Vagina (tissue), 2 donors: ENCODE results near the gene KCTD11. TPM values are rescaled to one million over a fixed set of nuclear protein-coding genes. Genes with fewer than 3 reads are reported as not detected.
A peak's percentile ranks its signal among the peaks of the same experiment; 100 is the strongest.

Experiments
- DNase-seq, 2 donors: peaks; one replicate each; pipeline ENCODE4 v3.0.0-alpha.2; 2017; ENCODE audit errors: extremely low spot score in 2 of 2
- H3K27ac ChIP-seq: fragments of 200-600 bp; sonication (generic); one replicate; pipeline ENCODE4 v1.5.1; 2019
- H3K27me3 ChIP-seq: fragments of 200-600 bp; sonication (generic); one replicate; pipeline ENCODE4 v1.5.1; 2019
- H3K36me3 ChIP-seq, 2 donors: fragments of 200-600 bp; sonication (generic); one replicate each; pipeline ENCODE4 v1.5.1; 2017 to 2019
- H3K4me1 ChIP-seq: fragments of 200-600 bp; sonication (generic); one replicate; pipeline ENCODE4 v1.5.1; 2019
- H3K4me3 ChIP-seq, 2 donors: fragments of 200-600 bp; sonication (generic); 1 replicate in 1 of 2; 2 replicates in 1 of 2; pipeline ENCODE4 v1.5.1; 2016 to 2019
- H3K9me3 ChIP-seq: fragments of 200-600 bp; sonication (generic); one replicate; pipeline ENCODE4 v1.5.1; 2019
- POLR2A ChIP-seq, 2 donors: fragments of 450-650 bp; IDR thresholded peaks; one replicate each; pipeline ENCODE4 v1.6.1; 2017; ENCODE audit warnings: antibody characterized with exemption in 2 of 2, mild to moderate bottlenecking in 2 of 2, moderate library complexity in 2 of 2
- POLR2AphosphoS5 ChIP-seq, 2 donors: sonication (generic); formaldehyde crosslinking; IDR thresholded peaks; one replicate each; pipeline ENCODE4 v1.9.0; 2017; ENCODE audit warnings: antibody characterized with exemption in 2 of 2, mild to moderate bottlenecking in 2 of 2, low read depth in 1 of 2; ENCODE audit not compliant: insufficient read depth in 1 of 2
- intact Hi-C: fragments of 100-400 bp; cut with DNase I; formaldehyde crosslinking; loops from one replicate; pipeline ENCODE4 v1.15.1; 2023
- small RNA-seq: library from RNA; depleted of rRNA; stranded (forward); fragments of <200 nt; gene quantifications from one replicate; pipeline ENCODE3, GENCODE V24; 2016
- total RNA-seq: library from RNA; depleted of rRNA; stranded (reverse); fragments of >200 nt; gene quantifications from one replicate; pipeline ENCODE4 v1.2.3, GENCODE V29; 2016
- TF ChIP-seq, protein P1 (sequence below), 3 experiments: fragments of 450-650 bp in 2 of 3; fragments of 200-600 bp in 1 of 3; sonication (generic) in 1 of 3; IDR thresholded peaks; one replicate each; pipeline ENCODE4 v1.5.1; 2017 to 2019; ENCODE audit warnings: antibody characterized with exemption in 3 of 3, mild to moderate bottlenecking in 2 of 3, moderate library complexity in 2 of 3

Gene KCTD11
- total RNA-seq, 1 donor from 2014 or later, result 12.5 TPM

DNA sequence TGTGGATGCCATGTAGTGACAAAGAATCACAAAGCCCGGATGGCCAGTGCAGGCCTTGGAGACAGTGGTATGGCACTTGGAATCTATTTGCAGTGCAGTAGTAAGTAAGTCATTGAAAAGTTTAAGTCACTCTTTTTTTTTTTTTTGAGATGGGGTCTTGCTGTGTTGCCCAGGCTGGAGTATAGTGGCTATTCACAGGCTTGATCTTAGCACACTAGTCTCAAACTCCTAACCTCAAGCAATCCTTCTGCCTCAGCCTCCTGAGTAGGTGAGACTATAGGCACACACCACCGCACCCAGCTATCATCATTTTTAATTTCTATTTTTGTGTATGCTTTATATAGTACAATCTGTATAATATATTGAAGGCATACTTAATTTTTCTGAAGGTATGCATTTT lies 46.6 kb downstream of the KCTD11 start:
- Histone ChIP-seq H3K4me3 (no peak overlapping the region), H3K27ac (no peak overlapping the region), H3K36me3 (no peaks in the 10 kb centered on the region), H3K27me3 (no peaks in the 10 kb centered on the region), H3K4me1 (peaks cover 23% of the 10 kb centered on the region), H3K9me3 (no peaks in the 10 kb centered on the region)
- TF ChIP-seq, protein P1, sequence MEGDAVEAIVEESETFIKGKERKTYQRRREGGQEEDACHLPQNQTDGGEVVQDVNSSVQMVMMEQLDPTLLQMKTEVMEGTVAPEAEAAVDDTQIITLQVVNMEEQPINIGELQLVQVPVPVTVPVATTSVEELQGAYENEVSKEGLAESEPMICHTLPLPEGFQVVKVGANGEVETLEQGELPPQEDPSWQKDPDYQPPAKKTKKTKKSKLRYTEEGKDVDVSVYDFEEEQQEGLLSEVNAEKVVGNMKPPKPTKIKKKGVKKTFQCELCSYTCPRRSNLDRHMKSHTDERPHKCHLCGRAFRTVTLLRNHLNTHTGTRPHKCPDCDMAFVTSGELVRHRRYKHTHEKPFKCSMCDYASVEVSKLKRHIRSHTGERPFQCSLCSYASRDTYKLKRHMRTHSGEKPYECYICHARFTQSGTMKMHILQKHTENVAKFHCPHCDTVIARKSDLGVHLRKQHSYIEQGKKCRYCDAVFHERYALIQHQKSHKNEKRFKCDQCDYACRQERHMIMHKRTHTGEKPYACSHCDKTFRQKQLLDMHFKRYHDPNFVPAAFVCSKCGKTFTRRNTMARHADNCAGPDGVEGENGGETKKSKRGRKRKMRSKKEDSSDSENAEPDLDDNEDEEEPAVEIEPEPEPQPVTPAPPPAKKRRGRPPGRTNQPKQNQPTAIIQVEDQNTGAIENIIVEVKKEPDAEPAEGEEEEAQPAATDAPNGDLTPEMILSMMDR (IDR thresholded peaks at IDR 0.05), result no peak
- TF ChIP-seq POLR2A (IDR thresholded peaks at IDR 0.05) (no peak), POLR2AphosphoS5 (IDR thresholded peaks at IDR 0.05; ENCODE audit: insufficient read depth in 1 of 2, low read depth in 1 of 2) (no peak)
- no peak for DNase-seq
- intact Hi-C loops, result no loop called here

DNA sequence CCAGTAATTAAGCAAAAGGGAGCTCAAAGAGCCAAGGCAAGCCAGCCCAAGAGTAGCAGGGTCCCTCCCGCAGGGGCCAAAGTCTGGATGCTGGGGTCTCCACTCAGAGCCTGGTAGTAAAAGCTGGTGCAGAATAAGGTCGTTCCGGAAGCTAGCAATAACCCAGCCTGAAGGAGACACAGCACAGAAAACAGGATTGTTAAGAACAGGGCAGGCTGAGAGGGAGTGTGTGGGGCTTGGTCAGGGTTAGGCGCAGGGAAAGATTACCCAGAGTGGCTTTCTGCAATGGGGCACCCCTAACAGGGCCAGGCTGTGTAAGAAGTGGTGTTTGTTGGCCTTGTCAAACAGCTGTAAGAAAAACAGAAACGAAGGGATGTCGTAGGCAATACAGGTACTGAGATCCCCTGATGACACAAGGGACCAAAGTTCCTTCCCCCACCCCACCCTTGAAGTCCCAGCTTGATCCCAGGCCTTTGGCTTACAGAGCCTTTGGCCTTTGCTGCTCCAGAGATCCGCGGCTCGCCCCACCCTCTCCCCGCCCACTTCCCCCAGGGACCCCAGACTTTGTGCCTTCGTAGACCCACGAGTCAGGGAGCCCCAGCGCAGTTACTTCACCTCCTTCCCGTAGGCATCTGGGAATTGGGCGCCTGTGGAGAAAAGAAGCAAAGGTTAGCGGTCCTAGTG lies 51.2 kb downstream of the KCTD11 start:
- H3K27me3 ChIP-seq, result no peaks in the 10 kb centered on the region
- peak overlapping the region; percentile 87 to 98 for H3K4me3 ChIP-seq
- H3K36me3 ChIP-seq, result no peaks in the 10 kb centered on the region
- H3K9me3 ChIP-seq, result no peaks in the 10 kb centered on the region
- DNase-seq, result peak in 1 of 2 donors; percentile 93
- peak overlapping the region; percentile 98 for H3K27ac ChIP-seq
- intact Hi-C loops, result no loop called here
- peaks cover 34% of the 10 kb centered on the region for H3K4me1 ChIP-seq
- TF ChIP-seq POLR2A (IDR thresholded peaks at IDR 0.05) (no peak), POLR2AphosphoS5 (IDR thresholded peaks at IDR 0.05; ENCODE audit: insufficient read depth in 1 of 2, low read depth in 1 of 2) (no peak)
- TF ChIP-seq, protein P1 (IDR thresholded peaks at IDR 0.05), result no peak

DNA sequence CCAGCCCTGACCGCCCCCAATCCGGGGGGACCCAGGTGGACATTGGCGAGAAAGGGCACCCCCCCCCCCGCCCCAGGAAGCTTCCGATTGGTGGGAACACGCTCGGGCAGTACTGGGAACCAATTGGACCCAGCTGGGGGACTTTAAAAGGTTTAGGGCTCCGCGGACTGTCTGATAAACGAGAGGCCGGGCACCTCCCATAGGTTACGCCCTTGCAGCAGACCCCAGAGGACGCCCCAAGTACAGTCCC lies 51.7 kb downstream of the KCTD11 start:
- intact Hi-C loops, result no loop called here
- peak overlapping the region; percentile 87 to 98 for H3K4me3 ChIP-seq
- H3K36me3 ChIP-seq, result peaks cover 0 to 2% of the 10 kb centered on the region in 2 donors
- H3K27ac ChIP-seq, result peak overlapping the region; percentile 98
- DNase-seq, result no peak
- H3K27me3 ChIP-seq, result no peaks in the 10 kb centered on the region
- H3K9me3 ChIP-seq, result no peaks in the 10 kb centered on the region
- peaks cover 34% of the 10 kb centered on the region for H3K4me1 ChIP-seq
- TF ChIP-seq POLR2A (IDR thresholded peaks at IDR 0.05) (no peak), POLR2AphosphoS5 (IDR thresholded peaks at IDR 0.05; ENCODE audit: insufficient read depth in 1 of 2, low read depth in 1 of 2) (no peak)
- TF ChIP-seq, protein P1 (IDR thresholded peaks at IDR 0.05), result no peak

DNA sequence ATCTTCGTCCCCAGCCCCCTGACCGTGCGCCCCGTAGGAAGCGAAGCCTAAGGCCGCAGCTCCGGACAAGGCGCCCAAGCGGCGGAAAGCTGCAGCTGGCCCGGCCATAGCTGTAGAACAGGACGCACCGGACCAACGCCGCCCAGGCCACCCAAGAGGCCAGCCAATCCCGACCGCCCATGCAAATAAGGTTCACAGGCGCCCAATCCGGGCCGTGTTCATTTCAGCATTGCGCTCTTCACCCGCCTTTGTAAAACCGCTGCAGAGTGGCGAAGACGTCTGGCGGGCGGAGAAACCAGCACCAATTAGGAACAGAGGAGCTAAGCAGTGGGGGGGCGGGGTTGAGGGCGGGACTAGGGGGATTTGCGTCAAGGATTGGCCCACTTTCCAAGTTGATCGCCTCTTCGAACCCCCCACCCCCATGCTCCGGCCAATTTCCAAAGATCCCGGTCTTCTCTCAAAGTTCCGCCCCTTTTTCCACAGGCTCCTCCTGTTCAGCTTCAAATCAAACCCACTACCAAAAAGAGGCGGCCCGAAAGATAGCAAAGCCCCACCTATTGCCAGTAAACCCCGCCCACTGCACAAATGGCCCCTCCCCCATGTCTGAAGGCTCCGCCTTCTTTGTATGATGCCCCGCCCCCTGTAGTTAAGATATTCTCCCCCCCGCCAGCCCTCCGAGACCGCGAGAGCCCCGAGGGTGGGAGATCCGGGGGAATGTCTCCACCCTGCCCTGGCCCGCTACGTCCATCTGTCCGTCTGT lies 52.2 kb downstream of the KCTD11 start, which contains the start of gene TMEM256:
Gene TMEM256, minus strand, starts transcription at position 121 of the 760 bp plus-strand sequence. Its CDS starts 13 bp downstream, at position 108.
- peaks cover 34% of the 10 kb centered on the region for H3K4me1 ChIP-seq
- no peaks in the 10 kb centered on the region for H3K9me3 ChIP-seq
- intact Hi-C loops, result no loop called here
- no peaks in the 10 kb centered on the region for H3K27me3 ChIP-seq
- peaks cover 0 to 7% of the 10 kb centered on the region in 2 donors for H3K36me3 ChIP-seq
- peak within 1 kb of the TSS; percentile 87 to 98 for H3K4me3 ChIP-seq
- H3K27ac ChIP-seq, result peak within 1 kb of the TSS; percentile 98
- peak; percentile 99 to 100 for DNase-seq
- TF ChIP-seq POLR2AphosphoS5 (IDR thresholded peaks at IDR 0.05; ENCODE audit: insufficient read depth in 1 of 2, low read depth in 1 of 2) (peak; percentile 93 to 98), POLR2A (IDR thresholded peaks at IDR 0.05) (peak; percentile 73 to 97)
- TF ChIP-seq, protein P1 (IDR thresholded peaks at IDR 0.05), result no peak

Small RNAs within 50 kb of the gene (small RNA-seq; reads per million reads assigned to genes)
- not detected for gene AC026954.2

Other genes starting within 250 kb of the KCTD11 start
- 2.7 TPM for gene ASGR2, start 237.3 kb upstream of the KCTD11 start, total RNA-seq
- 2.5 TPM for gene ASGR1, start 172.8 kb upstream of the KCTD11 start, total RNA-seq
- gene DLG4, start 132.3 kb upstream of the KCTD11 start, total RNA-seq, result 23.3 TPM
- 957 TPM for gene ACADVL, start 132.2 kb upstream of the KCTD11 start, total RNA-seq
- gene DVL2, start 117.6 kb upstream of the KCTD11 start, total RNA-seq, result 53.0 TPM
- gene PHF23, start 112.7 kb upstream of the KCTD11 start, total RNA-seq, result 24.8 TPM
- gene GABARAP, start 109.7 kb upstream of the KCTD11 start, total RNA-seq, result 395 TPM
- 64.6 TPM for gene CTDNEP1, start 100.4 kb upstream of the KCTD11 start, total RNA-seq
- gene ELP5, start 99.9 kb upstream of the KCTD11 start, total RNA-seq, result 30.9 TPM
- gene CLDN7, start 89.7 kb upstream of the KCTD11 start, total RNA-seq, result 75.9 TPM
- 3.2 TPM for gene SLC2A4, start 70.4 kb upstream of the KCTD11 start, total RNA-seq
- gene YBX2, start 57.5 kb upstream of the KCTD11 start, total RNA-seq, result 0.25 TPM
- gene EIF5A, start 44.5 kb upstream of the KCTD11 start, total RNA-seq, result 238 TPM
- 51.1 TPM for gene GPS2, start 36.8 kb upstream of the KCTD11 start, total RNA-seq
- gene NEURL4, start 22.8 kb upstream of the KCTD11 start, total RNA-seq, result 22.6 TPM
- 7.6 TPM for gene ACAP1, start 15.6 kb upstream of the KCTD11 start, total RNA-seq
- gene TMEM95, start 3.0 kb downstream of the KCTD11 start, total RNA-seq, result not detected
- 10.1 TPM for gene TNK1, start 28.9 kb downstream of the KCTD11 start, total RNA-seq
- gene PLSCR3, start 42.4 kb downstream of the KCTD11 start, total RNA-seq, result 37.1 TPM
- 118 TPM for gene TMEM256, start 51.9 kb downstream of the KCTD11 start, total RNA-seq
- 25.5 TPM for gene NLGN2, start 55.7 kb downstream of the KCTD11 start, total RNA-seq
- not detected for gene SPEM1, start 68.2 kb downstream of the KCTD11 start, total RNA-seq
- gene SPEM2, start 73.5 kb downstream of the KCTD11 start, total RNA-seq, result not detected
- gene SPEM3, start 76.7 kb downstream of the KCTD11 start, total RNA-seq, result not detected
- gene TMEM102, start 83.3 kb downstream of the KCTD11 start, total RNA-seq, result 9.8 TPM
- gene FGF11, start 87.3 kb downstream of the KCTD11 start, total RNA-seq, result 10.8 TPM
- 5.9 TPM for gene CHRNB1, start 92.9 kb downstream of the KCTD11 start, total RNA-seq
- 38.1 TPM for gene ZBTB4, start 127.5 kb downstream of the KCTD11 start, total RNA-seq
- not detected for gene SLC35G6, start 129.3 kb downstream of the KCTD11 start, total RNA-seq
- 118 TPM for gene POLR2A, start 132.2 kb downstream of the KCTD11 start, total RNA-seq
- gene TNFSF12, start 196.9 kb downstream of the KCTD11 start, total RNA-seq, result 60.6 TPM
- gene TNFSF13, start 206.6 kb downstream of the KCTD11 start, total RNA-seq, result 20.1 TPM
- gene SENP3, start 209.8 kb downstream of the KCTD11 start, total RNA-seq, result 60.2 TPM
- 40.0 TPM for gene CD68, start 227.5 kb downstream of the KCTD11 start, total RNA-seq
- 73.4 TPM for gene MPDU1, start 231.7 kb downstream of the KCTD11 start, total RNA-seq
- 44.4 TPM for gene SOX15, start 237.9 kb downstream of the KCTD11 start, total RNA-seq